Measurements from ENCODE around the gene NME4.

DNA sequence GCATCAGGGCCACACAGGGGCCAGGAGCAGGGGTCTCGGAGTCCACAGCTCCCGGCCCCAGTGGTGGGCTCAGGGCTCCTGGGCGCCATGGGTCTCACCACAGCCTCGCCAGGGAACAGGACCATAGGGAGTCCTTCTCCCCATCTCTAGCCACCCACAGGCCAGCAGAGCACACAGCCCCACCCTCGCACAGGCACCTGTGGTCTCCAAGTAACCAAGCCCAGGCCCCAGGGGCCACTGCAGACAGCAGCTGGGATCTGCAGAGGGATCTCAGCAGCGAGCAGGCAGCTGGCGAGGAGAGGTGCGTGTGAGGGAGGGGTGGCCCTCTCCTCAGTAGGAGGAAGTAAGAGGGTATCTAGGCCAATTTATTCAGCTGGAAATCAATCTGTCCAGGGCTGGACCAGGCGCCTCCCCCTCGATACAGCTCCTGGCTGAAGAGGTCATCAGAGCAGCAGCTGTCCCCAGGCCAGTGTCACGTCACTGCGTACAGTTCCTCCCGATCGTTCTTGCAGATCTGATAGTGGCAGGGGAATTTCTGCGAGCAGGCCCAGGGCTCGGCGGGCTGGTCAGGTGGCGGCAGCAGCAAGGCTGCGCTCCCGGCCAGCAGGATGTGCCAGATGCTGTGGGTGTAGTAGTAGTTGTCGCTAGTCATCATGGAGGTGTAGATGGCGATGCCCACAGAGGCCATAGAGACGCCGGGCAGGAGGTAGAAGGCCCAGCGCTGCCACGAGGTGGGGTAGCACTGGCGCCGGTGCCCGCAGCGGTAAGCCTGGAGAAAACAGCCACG lies 25.3 kb upstream of the NME4 start:
- TF ChIP-seq POLR2A (IDR thresholded peaks at IDR 0.05) = no peak
- TF ChIP-seq EP300 (IDR thresholded peaks at IDR 0.05) = no peak
